GM12865 (cell line): ENCODE data around the gene RBM44.

Source experiments
- DNase-seq: peaks from one replicate; pipeline ENCODE4 v3.0.0; 2010; ENCODE audit warnings: low read depth
- H3K4me3 ChIP-seq: 2 replicates; pipeline ENCODE4 v1.5.1; 2011; ENCODE audit warnings: mild to moderate bottlenecking, low read depth, low read length, control low read depth
- TF ChIP-seq, protein P1 (sequence below): IDR thresholded peaks from 2 replicates; pipeline ENCODE4 v1.5.1; 2011; ENCODE audit warnings: low read length, control low read depth, low read depth, inconsistent platforms; ENCODE audit not compliant: insufficient read depth; ENCODE audit errors: missing control alignments

Gene RBM44

DNA sequence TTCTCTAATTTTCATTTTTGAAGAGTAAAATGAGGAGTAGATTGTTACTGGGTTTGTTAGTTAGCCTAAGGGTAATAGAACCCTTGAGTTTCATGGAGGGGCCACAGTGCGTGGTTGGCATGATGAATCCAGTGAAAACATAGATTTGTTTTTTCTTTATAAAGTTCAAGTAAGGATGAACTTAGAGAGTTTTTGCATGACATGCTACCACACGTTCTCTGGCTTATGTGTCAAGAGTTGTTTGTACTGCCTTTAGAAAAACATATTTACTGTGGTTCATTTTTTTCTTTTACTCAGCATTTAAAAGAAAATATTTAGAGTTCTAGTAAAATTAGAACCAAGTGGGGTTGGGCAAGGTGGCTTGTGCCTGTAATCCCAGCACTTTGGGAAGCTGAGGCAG, 21.8 kb downstream of the RBM44 start:
- H3K4me3 ChIP-seq = no peak overlapping the region
- TF ChIP-seq, protein P1, sequence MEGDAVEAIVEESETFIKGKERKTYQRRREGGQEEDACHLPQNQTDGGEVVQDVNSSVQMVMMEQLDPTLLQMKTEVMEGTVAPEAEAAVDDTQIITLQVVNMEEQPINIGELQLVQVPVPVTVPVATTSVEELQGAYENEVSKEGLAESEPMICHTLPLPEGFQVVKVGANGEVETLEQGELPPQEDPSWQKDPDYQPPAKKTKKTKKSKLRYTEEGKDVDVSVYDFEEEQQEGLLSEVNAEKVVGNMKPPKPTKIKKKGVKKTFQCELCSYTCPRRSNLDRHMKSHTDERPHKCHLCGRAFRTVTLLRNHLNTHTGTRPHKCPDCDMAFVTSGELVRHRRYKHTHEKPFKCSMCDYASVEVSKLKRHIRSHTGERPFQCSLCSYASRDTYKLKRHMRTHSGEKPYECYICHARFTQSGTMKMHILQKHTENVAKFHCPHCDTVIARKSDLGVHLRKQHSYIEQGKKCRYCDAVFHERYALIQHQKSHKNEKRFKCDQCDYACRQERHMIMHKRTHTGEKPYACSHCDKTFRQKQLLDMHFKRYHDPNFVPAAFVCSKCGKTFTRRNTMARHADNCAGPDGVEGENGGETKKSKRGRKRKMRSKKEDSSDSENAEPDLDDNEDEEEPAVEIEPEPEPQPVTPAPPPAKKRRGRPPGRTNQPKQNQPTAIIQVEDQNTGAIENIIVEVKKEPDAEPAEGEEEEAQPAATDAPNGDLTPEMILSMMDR = no peak
- DNase-seq = no peak

DNA sequence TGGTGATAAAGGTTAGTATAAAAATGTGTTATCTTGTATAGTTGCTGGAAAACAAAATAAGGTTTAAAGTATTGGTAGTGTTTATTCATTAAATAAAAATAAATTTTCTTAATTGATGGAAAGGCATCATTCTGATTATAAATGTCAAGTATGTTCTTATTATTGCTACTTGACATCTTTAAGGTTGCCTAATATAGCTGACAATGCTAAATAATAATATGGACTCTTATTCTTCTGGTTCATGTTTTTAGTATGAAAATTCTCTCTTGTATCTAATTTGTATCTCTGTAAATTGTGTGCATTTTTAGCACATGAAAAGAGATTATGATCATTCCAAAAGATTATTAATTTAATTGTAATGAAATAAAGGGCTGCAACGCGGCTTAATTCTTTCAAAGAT, 25.0 kb downstream of the RBM44 start:
- DNase-seq = no peak
- TF ChIP-seq, protein P1 = no peak
- H3K4me3 ChIP-seq = no peak overlapping the region

DNA sequence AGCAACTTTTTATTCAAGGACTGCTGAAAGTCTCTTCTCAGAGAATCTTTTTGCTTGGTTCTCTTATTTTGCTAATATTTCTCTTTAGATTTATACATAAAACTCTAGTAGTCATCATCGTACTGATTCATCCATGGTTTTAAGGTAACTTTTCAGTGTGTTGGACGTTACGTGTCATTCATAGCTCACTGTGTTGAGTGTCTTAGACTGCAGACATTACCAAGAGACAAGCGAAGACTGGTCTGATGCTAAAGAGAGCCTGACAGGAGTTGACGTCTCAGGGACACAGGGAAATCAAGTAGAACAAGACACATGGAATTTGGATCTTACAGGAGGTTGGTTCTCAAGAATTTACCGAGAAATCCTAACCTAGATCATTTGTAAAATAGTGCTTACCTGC, 25.5 kb downstream of the RBM44 start:
- TF ChIP-seq, protein P1 = no peak
- no peak for DNase-seq
- no peak overlapping the region for H3K4me3 ChIP-seq

DNA sequence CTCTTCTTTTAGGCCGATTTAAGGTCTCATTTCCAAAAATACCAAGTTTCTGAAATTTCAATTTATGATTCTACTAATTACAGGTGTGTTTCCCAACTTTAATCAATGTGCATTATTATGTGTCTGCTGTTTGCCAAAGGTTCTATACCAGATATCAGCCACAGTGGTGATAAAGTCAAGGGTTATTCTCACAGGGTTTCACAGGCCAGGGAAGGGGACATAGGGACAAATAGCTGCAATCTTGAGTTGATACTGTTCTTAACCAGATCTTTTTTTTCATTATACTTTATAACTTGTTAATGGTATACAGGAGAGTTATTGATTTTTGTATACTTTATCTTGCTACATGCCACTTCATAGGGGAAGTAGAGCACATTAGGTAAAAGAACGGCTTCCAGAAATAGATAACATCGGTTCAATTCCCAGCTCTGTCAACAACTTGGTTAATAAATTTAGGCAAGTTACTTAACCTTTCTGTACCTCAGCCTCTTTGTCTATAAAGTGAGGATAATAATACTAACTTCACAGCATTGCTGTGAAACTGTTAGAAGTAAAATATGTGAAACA, 28.9 kb downstream of the RBM44 start:
- TF ChIP-seq, protein P1 = no peak
- H3K4me3 ChIP-seq = no peak overlapping the region
- no peak for DNase-seq

DNA sequence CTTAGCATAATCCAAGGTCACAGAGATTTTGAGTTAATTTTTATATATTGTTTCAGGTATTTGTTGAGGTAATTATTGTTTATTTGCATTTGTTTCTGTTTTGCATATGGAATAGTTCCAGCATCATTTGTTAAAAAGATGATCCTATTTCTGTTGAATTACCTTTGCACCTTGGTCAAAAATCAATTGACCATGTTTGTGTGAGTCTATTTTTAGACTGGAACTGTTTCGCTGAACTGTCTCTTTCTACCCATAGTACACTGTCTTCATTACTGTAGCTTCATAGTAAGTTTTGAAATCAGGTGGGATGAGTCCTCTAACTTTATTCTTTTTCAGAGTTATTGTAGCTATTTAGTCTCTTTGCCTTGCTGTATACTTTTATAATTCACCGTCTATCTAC, 31.9 kb downstream of the RBM44 start:
- no peak for DNase-seq
- H3K4me3 ChIP-seq = no peak overlapping the region
- TF ChIP-seq, protein P1 = no peak

DNA sequence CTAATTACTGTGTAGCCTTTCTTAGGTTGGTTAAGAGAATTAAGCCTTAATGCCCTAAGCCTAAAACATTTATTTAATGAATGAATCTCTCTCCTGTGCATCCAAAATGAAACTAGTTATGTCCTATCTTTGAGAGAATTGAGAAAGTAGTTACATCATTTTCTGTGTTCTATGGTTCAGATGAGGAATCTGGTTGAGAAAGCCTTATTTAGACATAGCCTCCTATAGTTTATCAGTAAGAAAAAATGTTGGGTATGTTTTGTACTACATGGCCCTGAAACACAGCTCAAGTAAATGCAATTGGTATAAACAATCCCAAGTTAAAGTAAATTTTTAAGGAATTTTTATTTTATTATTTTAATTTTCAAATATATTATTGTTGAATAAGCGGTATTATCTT, 35.0 kb downstream of the RBM44 start:
- H3K4me3 ChIP-seq = no peak overlapping the region
- TF ChIP-seq, protein P1 = no peak
- DNase-seq = no peak

DNA sequence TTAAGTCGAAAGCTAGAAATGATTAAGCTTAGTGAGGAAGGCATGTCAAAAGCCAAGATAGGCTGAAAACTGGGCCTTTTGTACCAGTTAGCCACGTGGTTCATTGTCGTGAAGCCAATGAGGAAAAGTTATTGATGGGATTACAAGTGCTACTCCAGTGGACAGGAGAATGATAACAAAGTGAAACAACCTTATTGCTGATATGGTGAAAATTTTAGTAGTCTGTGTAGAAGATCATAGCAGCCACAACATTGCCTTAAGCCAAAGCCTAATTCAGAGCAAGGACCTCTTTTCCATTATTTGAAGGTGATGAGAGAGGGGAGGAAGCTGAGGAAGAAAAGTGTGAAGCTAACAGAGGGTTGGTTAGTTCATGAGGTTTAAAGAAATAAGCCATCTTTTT, 36.8 kb downstream of the RBM44 start:
- DNase-seq = no peak
- TF ChIP-seq, protein P1 = no peak
- no peak overlapping the region for H3K4me3 ChIP-seq
